GDM1 (cell line): ENCODE results near the gene COPZ1.
"Not testable (repeated sequence)": the region's sequence is repeated elsewhere in the genome, so short reads cannot be mapped to it uniquely, and the experiment has no call there.

Experiments used
- DNase-seq: peaks from one replicate; lab custom pipeline; 2025; lab: John Stamatoyannopoulos, UW

The COPZ1 gene

DNA sequence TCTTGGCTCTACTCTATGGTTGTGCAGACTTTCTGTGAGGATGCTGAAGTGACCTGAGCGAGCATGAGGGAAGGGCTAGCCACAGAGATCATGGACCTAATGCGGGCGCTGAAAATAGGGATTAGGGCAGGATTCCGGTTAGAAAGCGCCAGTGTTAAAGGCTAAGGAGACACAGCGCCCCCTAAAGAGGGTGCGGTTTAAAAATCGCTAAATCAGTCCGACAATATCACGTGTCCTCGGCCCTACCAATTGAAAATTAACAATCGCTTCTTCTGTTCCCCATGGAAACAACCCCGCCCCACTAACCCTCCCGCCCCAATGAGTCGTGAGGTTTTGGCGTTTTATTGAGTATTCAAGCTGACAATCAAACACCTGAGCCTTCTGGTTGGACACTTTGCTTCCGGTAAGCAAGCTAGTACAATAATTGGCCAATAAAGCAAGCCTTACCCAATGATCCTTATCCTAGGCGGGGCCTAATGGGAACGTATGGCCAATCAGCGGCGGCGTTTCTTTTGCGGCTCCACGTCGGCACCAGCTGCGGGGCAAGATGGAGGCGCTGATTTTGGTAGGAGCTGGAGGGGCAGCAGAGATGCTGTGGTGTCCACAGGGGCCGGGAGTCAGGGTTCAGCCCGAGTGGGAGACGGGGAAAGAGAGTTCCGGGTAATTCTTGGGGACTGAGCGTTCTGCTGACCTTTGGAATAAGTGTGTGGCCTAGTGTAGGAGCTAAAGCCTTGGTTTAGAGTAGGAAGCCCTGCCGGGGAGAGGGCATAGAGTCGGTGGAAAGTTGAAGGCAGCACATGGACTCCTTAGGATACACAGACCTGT, at the start of gene COPZ1:
Gene COPZ1 (plus strand): TSS at position 515 of the 825 bp plus-strand sequence. CDS start 33 bp downstream, at position 548.
- DNase-seq = peak; percentile 96

GRCh38 chr12:54276368-54276767, 48.6 kb upstream of the COPZ1 start:
- DNase-seq = no peak

GRCh38 chr12:54277823-54278276, 47.1 kb upstream of the COPZ1 start:
- DNase-seq = no peak

DNA sequence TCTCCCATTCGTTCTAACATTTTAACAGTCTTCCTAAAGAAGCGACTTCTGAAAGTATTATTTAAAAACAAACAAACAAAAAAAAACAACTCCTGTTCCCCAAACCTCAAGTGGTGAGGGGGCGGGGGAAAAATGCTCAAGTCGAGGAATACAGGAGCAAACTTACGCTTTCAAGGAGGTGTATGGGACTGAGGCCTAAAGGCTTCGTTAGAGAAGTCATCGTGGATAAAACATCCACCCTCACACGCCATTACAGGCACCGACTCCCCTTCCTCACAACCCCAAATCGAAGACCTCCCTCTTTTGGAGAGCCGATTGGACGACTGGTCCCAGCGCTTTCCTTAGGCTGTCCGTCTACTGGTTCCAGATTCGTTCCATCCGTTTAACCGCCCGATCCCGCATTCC, 45.7 kb upstream of the COPZ1 start:
- DNase-seq = no peak

GRCh38 chr12:54279632-54280467, 45.1 kb upstream of the COPZ1 start, which contains the start of gene CBX5:
TSS of gene CBX5 (minus strand) at chr12:54280122. CDS start at chr12:54257650, 22,472 bp downstream.
- DNase-seq = peak; percentile 97

DNA sequence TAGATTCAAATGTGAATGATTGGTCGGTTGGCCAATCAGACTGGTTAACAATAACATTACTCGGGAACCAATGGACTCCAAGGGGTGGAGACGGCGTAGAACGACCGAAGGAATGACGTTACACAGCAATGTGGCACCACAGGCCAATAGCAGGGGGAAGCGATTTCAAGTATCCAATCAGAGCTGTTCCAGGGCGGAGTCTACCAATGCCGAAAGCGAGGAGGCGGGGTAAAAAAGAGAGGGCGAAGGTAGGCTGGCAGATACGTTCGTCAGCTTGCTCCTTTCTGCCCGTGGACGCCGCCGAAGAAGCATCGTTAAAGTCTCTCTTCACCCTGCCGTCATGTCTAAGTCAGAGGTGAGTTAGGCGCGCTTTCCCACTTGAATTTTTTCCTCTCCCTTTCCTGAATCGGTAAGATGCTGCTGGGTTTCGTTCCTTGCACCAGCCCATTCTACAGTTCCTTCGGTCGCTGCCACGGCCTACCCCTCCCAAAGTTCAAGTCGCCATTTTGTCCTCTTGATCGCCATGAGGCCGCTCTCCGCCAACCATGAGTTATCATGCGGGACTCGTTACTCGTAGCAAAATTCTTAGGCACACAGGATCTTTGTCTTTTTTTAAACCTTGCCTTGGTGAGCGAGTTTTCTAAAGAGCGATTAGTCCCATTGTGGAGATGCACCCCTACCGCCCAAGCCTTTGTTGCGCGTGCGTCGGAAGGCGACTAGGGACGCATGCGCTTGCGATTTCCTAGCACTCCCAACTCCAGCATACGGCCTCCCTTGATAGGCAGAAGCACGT, 44.3 kb upstream of the COPZ1 start, which contains the start of gene HNRNPA1:
Gene HNRNPA1 (plus strand): TSS at position 259 of the 793 bp plus-strand sequence. CDS start 82 bp downstream, at position 341.
- DNase-seq = peak; percentile 99

GRCh38 chr12:54281261-54281638, 43.7 kb upstream of the COPZ1 start:
- not testable (repeated sequence) for DNase-seq

DNA sequence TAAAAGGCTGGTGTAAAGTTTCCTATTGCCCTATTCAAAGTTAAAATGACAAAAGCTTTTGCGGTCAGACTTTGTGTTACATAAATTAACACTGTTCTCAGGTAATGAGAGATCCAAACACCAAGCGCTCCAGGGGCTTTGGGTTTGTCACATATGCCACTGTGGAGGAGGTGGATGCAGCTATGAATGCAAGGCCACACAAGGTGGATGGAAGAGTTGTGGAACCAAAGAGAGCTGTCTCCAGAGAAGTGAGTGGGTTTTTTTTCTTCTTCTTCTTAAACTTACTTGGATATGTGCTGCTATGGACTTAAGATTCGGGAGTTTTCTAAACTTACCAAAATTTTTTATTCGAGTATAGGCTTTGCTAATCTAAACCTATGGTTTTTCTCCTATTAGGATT, 43.2 kb upstream of the COPZ1 start:
- DNase-seq = not testable (repeated sequence)

GRCh38 chr12:54282949-54283593, 41.9 kb upstream of the COPZ1 start:
- no peak for DNase-seq

DNA sequence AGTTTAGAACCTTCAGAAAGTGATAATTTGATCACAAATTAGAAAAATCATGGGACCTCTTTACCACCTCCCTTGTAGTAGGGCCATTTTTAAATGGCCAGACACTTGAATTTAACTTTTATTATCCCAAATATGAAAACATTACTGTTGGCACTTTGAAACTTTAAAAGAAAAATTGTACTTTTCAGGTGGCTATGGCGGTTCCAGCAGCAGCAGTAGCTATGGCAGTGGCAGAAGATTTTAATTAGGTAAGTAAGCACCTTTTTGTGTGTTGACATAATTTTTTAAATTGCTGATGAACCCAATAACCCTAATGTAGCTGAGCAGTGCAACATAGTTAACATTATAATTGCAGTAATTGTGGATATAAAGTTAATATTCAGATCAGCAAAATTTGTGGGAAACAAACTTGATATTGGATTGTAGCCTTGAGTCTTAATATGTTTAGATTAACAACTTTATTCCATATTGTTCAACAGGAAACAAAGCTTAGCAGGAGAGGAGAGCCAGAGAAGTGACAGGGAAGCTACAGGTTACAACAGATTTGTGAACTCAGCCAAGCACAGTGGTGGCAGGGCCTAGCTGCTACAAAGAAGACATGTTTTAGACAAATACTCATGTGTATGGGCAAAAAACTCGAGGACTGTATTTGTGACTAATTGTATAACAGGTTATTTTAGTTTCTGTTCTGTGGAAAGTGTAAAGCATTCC, 40.7 kb upstream of the COPZ1 start:
- not testable (repeated sequence) for DNase-seq

DNA sequence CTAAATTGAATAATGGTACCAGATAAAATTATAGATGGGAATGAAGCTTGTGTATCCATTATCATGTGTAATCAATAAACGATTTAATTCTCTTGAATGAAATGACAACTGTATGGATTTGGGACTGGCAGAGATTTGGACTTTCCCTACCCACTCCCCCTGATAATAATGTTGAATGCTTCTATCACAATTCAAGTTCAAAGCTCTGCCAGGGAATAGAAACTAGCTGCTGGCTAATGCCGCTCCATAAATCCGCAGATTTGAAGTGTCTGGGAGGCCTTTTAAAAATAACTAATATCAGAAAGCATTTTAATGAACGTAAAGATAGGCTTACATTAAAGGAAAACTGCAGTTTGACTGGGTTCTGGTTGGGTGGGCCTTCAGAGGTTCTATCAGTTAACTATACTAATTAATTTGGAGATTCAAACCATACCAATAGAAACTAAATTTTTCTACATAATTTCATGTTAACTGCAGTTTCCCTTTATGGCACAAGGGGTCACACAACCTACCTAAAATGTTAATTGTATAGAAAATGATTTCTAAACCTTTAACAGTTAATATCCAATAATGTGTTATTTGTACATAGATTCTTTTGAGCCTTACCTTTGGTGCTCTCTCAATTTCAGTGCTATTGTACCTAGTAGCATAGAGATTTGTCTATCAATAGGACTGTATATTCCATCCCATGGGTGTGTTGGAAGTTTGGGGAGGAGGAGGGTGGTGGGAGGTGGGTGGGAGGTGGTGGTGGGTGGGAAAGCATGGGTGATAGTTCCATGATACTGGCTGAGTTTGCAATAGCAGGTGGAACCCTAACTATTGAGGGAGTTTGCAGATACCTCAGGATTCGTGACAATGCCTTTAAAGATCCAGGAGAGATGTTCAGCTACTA, 39.5 kb upstream of the COPZ1 start:
- no peak for DNase-seq

GRCh38 chr12:54286042-54287030, 38.6 kb upstream of the COPZ1 start:
- DNase-seq = no peak

GRCh38 chr12:54287261-54288157, 37.4 kb upstream of the COPZ1 start:
- no peak for DNase-seq

GRCh38 chr12:54292083-54292930, 32.6 kb upstream of the COPZ1 start:
- DNase-seq = no peak

DNA sequence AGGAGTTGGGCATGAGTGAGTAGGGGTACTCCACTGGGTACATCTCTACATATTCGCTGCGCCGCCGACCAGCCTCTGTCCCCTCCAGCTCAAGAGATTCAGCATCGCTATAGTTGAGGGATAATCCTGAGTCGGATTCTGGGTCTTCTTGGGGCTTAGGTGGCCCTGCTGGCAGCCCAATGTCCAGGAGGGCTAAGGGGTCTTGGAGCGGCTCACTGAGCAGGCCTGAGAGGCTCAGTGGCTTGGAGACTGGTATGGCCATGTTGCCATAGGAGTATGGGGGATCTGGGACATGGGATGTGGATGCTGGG, 32.0 kb upstream of the COPZ1 start:
- no peak for DNase-seq

- peak; percentile 30 for DNase-seq
Observed at GRCh38 chr12:54294152-54294952, 30.6 kb upstream of the COPZ1 start.
